ENCODE measurements around the gene USP50. TPM values are rescaled to one million over a fixed set of nuclear protein-coding genes. Genes with fewer than 3 reads are reported as not detected.

Gene USP50
- 0.48 TPM in 1 of 2 replicates, not detected in the other for total RNA-seq (ENCODE audit: low replicate concordance)
- long read RNA-seq, partial matches to known transcripts, result 0 of 1 reads
- long read RNA-seq, other reads (novel, unspliced or antisense), result 1 of 1 reads

- Mint-ChIP-seq H3K4me3 (no peak within 1 kb of the TSS), H3K9me3 (no peaks in the 10 kb centered on the region), H3K27me3 (no peaks in the 10 kb centered on the region), H3K4me1 (ENCODE audit: unreplicated experiment) (peaks cover 11% of the 10 kb centered on the region), H3K27ac (no peak within 1 kb of the TSS), H3K36me3 (no peaks in the 10 kb centered on the region)
- no peak for TF ChIP-seq CTCF (conservative IDR thresholded peaks at IDR 0.05)
- no peak for DNase-seq (ENCODE audit: extremely low spot score, unreplicated experiment)
Measured at GRCh38 chr15:50546566-50546965, at the start of gene USP50. USP50 (minus strand) TSS chr15:50546666; CDS start chr15:50546525, 141 bp downstream.

GRCh38 chr15:50594311-50594710 lies 47.8 kb upstream of the USP50 start:
- no peaks in the 10 kb centered on the region for H3K9me3 Mint-ChIP-seq
- TF ChIP-seq CTCF (conservative IDR thresholded peaks at IDR 0.05), result no peak
- no peak overlapping the region for H3K27ac Mint-ChIP-seq
- H3K36me3 Mint-ChIP-seq, result peaks cover 25% of the 10 kb centered on the region
- no peak overlapping the region for H3K4me3 Mint-ChIP-seq
- no peaks in the 10 kb centered on the region for H3K27me3 Mint-ChIP-seq
- no peak for DNase-seq (ENCODE audit: extremely low spot score, unreplicated experiment)
- no peaks in the 10 kb centered on the region for H3K4me1 Mint-ChIP-seq (ENCODE audit: unreplicated experiment)

- Mint-ChIP-seq H3K36me3 (peaks cover 27% of the 10 kb centered on the region), H3K27ac (no peak overlapping the region), H3K9me3 (no peaks in the 10 kb centered on the region), H3K4me1 (ENCODE audit: unreplicated experiment) (no peaks in the 10 kb centered on the region), H3K27me3 (no peaks in the 10 kb centered on the region), H3K4me3 (no peak overlapping the region)
- no peak for DNase-seq (ENCODE audit: extremely low spot score, unreplicated experiment)
- TF ChIP-seq CTCF (conservative IDR thresholded peaks at IDR 0.05), result no peak
Measured at GRCh38 chr15:50593761-50594160, 47.3 kb upstream of the USP50 start.

DNA sequence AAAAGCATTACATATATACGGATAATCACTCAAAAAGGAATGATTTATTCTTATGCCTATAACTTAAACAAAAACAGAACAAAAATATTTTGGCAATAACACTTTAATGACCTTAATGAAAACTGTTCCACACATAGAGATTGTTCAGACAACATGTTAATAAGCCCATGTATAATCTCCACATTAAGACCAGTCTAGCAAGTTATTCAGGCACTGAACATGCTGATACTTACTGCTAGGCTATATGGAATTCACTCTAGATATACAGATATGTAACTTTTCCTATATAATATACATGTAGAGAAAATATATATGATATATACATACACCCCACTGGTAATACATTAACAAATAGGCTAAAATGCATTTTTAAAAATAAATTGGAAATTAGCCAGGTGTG lies 43.8 kb upstream of the USP50 start:
- peaks cover 34% of the 10 kb centered on the region for H3K36me3 Mint-ChIP-seq
- DNase-seq (ENCODE audit: extremely low spot score, unreplicated experiment), result no peak
- H3K9me3 Mint-ChIP-seq, result no peaks in the 10 kb centered on the region
- H3K4me3 Mint-ChIP-seq, result no peak overlapping the region
- no peak overlapping the region for H3K27ac Mint-ChIP-seq
- TF ChIP-seq CTCF (conservative IDR thresholded peaks at IDR 0.05), result no peak
- no peaks in the 10 kb centered on the region for H3K27me3 Mint-ChIP-seq
- H3K4me1 Mint-ChIP-seq (ENCODE audit: unreplicated experiment), result no peaks in the 10 kb centered on the region

GRCh38 chr15:50577492-50577891 lies 31.0 kb upstream of the USP50 start:
- H3K9me3 Mint-ChIP-seq, result no peaks in the 10 kb centered on the region
- DNase-seq (ENCODE audit: extremely low spot score, unreplicated experiment), result no peak

More at GRCh38 chr15:50577492-50577891, 31.0 kb upstream of the USP50 start:
- Mint-ChIP-seq H3K4me3 (no peak overlapping the region), H3K27me3 (no peaks in the 10 kb centered on the region), H3K4me1 (ENCODE audit: unreplicated experiment) (no peaks in the 10 kb centered on the region), H3K36me3 (peaks cover 29% of the 10 kb centered on the region), H3K27ac (no peak overlapping the region)
- no peak for TF ChIP-seq CTCF (conservative IDR thresholded peaks at IDR 0.05)

Measured in type B pancreatic cell (in vitro differentiated cells).